SU-DHL-6 (cell line): ENCODE measurements around the gene ATF6.

Source experiments
- H2AFZ ChIP-seq: fragments of 200-600 bp; sonication (generic); 2 replicates; pipeline ENCODE4 v1.6.1; 2014; ENCODE audit warnings: low read depth, mild to moderate bottlenecking, moderate library complexity, mixed read lengths, antibody characterized with exemption, low read length; ENCODE audit not compliant: severe bottlenecking
- H3F3A ChIP-seq: fragments of 200-600 bp; shearing (Covaris generic); 2 replicates; pipeline ENCODE4 v1.6.0; 2016; ENCODE audit warnings: antibody characterized with exemption, mild to moderate bottlenecking; ENCODE audit not compliant: insufficient read depth
- H3K27ac ChIP-seq: fragments of 200-600 bp; sonication (generic); 2 replicates; pipeline ENCODE4 v1.5.1; 2016; ENCODE audit warnings: low read depth, mild to moderate bottlenecking, low read length, moderate library complexity, mixed read lengths
- H3K27me3 ChIP-seq: fragments of 200-600 bp; sonication (generic), shearing (Covaris generic); 2 replicates; pipeline ENCODE4 v1.6.0; 2014; ENCODE audit warnings: mild to moderate bottlenecking, low read length
- H3K36me3 ChIP-seq: fragments of 200-600 bp; sonication (generic); 2 replicates; pipeline ENCODE4 v1.6.1; 2014; ENCODE audit warnings: mild to moderate bottlenecking, low read length, mixed read lengths
- H3K4me2 ChIP-seq: fragments of 300-600, 200-600 bp; shearing (Covaris generic), sonication (generic); 2 replicates; pipeline ENCODE4 v1.6.0; 2014; ENCODE audit warnings: low read length, low read depth, mild to moderate bottlenecking; ENCODE audit not compliant: poor library complexity, severe bottlenecking
- H3K4me3 ChIP-seq: fragments of 200-600 bp; sonication (generic); 2 replicates; pipeline ENCODE4 v1.5.1; 2014; ENCODE audit warnings: antibody characterized with exemption, low read length, mild to moderate bottlenecking, mixed read lengths; ENCODE audit not compliant: insufficient read depth, poor library complexity, severe bottlenecking
- H3K79me2 ChIP-seq: fragments of 200-600 bp; sonication (generic); 2 replicates; pipeline ENCODE4 v1.6.1; 2014; ENCODE audit warnings: mild to moderate bottlenecking, low read length, moderate library complexity; ENCODE audit not compliant: insufficient read depth
- H3K9ac ChIP-seq: fragments of 200-600 bp; sonication (generic); 2 replicates; pipeline ENCODE4 v1.7.0; 2014; ENCODE audit warnings: mild to moderate bottlenecking, low read length
- H3K9me2 ChIP-seq: fragments of 200-600 bp; sonication (generic); replicated peaks from 2 replicates; pipeline ENCODE4 v1.6.1; 2014; ENCODE audit warnings: low read length; ENCODE audit not compliant: insufficient read depth
- H3K9me3 ChIP-seq: fragments of 200-600 bp; sonication (generic); 2 replicates; pipeline ENCODE4 v1.6.1; 2014; ENCODE audit warnings: low read length, mixed read lengths; ENCODE audit not compliant: insufficient read depth
- H4K20me1 ChIP-seq: fragments of 200-600 bp; sonication (generic); 2 replicates; pipeline ENCODE4 v1.6.1; 2014; ENCODE audit warnings: low read depth, mild to moderate bottlenecking, antibody characterized with exemption, low read length, moderate library complexity, mixed read lengths
- EZH2phosphoT487 ChIP-seq: fragments of 200-600 bp; sonication (generic), shearing (Covaris generic); conservative IDR thresholded peaks from 2 replicates; pipeline ENCODE4 v1.6.1; 2018; ENCODE audit warnings: mild to moderate bottlenecking, antibody characterized with exemption, low read length, moderate library complexity, mixed read lengths
- TF ChIP-seq, protein P1 (sequence below): fragments of 200-600 bp; sonication (generic); IDR thresholded peaks from one replicate; pipeline ENCODE4 v1.5.1; 2017; ENCODE audit warnings: antibody characterized with exemption, mild to moderate bottlenecking, low read length, moderate library complexity; ENCODE audit not compliant: insufficient read depth, poor library complexity, severe bottlenecking

ATF6 gene

GRCh38 chr1:161998811-161999210 lies 232.7 kb downstream of the ATF6 start:
- Histone ChIP-seq H3K4me2 (no peak overlapping the region), H3K27ac (no peak overlapping the region), H3K9ac (no peak overlapping the region), H3K36me3 (no peaks in the 10 kb centered on the region), H4K20me1 (no peaks in the 10 kb centered on the region), H3F3A (no peaks in the 10 kb centered on the region), H3K79me2 (no peaks in the 10 kb centered on the region), H3K4me3 (no peak overlapping the region), H3K9me2 (no peaks in the 10 kb centered on the region), H2AFZ (no peak overlapping the region), H3K27me3 (no peaks in the 10 kb centered on the region), H3K9me3 (no peaks in the 10 kb centered on the region)
- TF ChIP-seq EZH2phosphoT487, result no peak
- TF ChIP-seq, protein P1, sequence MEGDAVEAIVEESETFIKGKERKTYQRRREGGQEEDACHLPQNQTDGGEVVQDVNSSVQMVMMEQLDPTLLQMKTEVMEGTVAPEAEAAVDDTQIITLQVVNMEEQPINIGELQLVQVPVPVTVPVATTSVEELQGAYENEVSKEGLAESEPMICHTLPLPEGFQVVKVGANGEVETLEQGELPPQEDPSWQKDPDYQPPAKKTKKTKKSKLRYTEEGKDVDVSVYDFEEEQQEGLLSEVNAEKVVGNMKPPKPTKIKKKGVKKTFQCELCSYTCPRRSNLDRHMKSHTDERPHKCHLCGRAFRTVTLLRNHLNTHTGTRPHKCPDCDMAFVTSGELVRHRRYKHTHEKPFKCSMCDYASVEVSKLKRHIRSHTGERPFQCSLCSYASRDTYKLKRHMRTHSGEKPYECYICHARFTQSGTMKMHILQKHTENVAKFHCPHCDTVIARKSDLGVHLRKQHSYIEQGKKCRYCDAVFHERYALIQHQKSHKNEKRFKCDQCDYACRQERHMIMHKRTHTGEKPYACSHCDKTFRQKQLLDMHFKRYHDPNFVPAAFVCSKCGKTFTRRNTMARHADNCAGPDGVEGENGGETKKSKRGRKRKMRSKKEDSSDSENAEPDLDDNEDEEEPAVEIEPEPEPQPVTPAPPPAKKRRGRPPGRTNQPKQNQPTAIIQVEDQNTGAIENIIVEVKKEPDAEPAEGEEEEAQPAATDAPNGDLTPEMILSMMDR, result no peak

DNA sequence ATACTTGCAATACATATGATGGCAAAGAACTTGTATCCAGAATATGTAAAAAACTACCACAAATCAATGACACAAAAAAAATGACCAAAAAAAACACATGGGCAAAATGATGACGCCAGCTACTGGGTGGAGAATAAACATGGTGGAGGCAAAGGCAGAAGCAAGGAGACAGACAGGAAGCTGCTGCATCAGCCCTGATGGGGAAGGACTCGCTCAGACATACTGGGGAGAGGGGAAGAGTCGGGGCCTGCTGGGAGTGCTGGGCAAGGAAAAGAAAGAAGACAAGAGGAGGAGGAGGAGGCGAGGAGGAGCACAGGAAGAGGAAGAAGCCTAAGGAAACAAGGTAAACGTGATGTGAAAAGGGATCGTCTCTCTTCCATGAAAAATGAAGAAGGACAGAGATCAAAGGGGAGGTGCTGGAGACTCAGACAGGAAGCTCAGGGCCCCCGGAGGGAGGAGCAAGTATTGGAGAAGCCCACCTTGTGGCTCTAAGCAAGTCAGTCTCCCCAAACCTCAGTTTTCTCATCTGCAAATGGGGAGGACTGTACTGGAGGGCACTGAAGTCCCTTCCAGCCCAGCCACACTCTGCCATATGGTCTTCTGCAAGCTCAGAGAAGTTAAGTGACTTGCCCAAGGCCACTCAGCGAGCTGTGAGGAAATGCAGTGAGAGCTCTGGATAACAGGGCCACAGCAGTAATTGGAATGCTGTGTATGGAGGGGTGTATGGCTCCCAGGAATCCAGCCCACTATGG lies 233.4 kb downstream of the ATF6 start:
- no peaks in the 10 kb centered on the region for H3K9me2 ChIP-seq
- H3K36me3 ChIP-seq, result no peaks in the 10 kb centered on the region
- H3K9me3 ChIP-seq, result no peaks in the 10 kb centered on the region
- H3K4me2 ChIP-seq, result no peak overlapping the region
- no peaks in the 10 kb centered on the region for H4K20me1 ChIP-seq
- no peaks in the 10 kb centered on the region for H3F3A ChIP-seq
- no peak overlapping the region for H3K4me3 ChIP-seq
- no peak for TF ChIP-seq EZH2phosphoT487
- TF ChIP-seq, protein P1, result no peak
- H2AFZ ChIP-seq, result no peak overlapping the region
- no peak overlapping the region for H3K9ac ChIP-seq
- no peaks in the 10 kb centered on the region for H3K27me3 ChIP-seq
- H3K79me2 ChIP-seq, result no peaks in the 10 kb centered on the region
- no peak overlapping the region for H3K27ac ChIP-seq

- Histone ChIP-seq H3K9me2 (no peaks in the 10 kb centered on the region), H3K9ac (no peak overlapping the region), H3K4me2 (no peak overlapping the region), H3K79me2 (no peaks in the 10 kb centered on the region), H3K27ac (no peak overlapping the region), H3K27me3 (no peaks in the 10 kb centered on the region), H2AFZ (no peak overlapping the region), H3F3A (no peaks in the 10 kb centered on the region), H3K36me3 (no peaks in the 10 kb centered on the region), H3K9me3 (no peaks in the 10 kb centered on the region), H4K20me1 (no peaks in the 10 kb centered on the region), H3K4me3 (no peak overlapping the region)
- TF ChIP-seq, protein P1, result no peak
- TF ChIP-seq EZH2phosphoT487, result no peak
Measured at GRCh38 chr1:162000053-162000420, 233.9 kb downstream of the ATF6 start.
